Measurements from ENCODE around the gene PDZD7.
A peak's percentile ranks its signal among the peaks of the same experiment; 100 is the strongest.

Gene PDZD7

GRCh38 chr10:101012525-101013364 lies 18.2 kb downstream of the PDZD7 start:
- H3K4me3 ChIP-seq (ENCODE audit: low read length), result no peak overlapping the region
- no peak for DNase-seq (ENCODE audit: low read depth)
- TF ChIP-seq, protein P1, sequence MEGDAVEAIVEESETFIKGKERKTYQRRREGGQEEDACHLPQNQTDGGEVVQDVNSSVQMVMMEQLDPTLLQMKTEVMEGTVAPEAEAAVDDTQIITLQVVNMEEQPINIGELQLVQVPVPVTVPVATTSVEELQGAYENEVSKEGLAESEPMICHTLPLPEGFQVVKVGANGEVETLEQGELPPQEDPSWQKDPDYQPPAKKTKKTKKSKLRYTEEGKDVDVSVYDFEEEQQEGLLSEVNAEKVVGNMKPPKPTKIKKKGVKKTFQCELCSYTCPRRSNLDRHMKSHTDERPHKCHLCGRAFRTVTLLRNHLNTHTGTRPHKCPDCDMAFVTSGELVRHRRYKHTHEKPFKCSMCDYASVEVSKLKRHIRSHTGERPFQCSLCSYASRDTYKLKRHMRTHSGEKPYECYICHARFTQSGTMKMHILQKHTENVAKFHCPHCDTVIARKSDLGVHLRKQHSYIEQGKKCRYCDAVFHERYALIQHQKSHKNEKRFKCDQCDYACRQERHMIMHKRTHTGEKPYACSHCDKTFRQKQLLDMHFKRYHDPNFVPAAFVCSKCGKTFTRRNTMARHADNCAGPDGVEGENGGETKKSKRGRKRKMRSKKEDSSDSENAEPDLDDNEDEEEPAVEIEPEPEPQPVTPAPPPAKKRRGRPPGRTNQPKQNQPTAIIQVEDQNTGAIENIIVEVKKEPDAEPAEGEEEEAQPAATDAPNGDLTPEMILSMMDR (conservative IDR thresholded peaks at IDR 0.05; ENCODE audit: low read depth, low read length), result peak; percentile 71

- TF ChIP-seq, protein P1 (conservative IDR thresholded peaks at IDR 0.05; ENCODE audit: low read depth, low read length), result peak; percentile 75
- DNase-seq (ENCODE audit: low read depth), result no peak
- no peak overlapping the region for H3K4me3 ChIP-seq (ENCODE audit: low read length)
Measured at GRCh38 chr10:101011517-101012423, 19.2 kb downstream of the PDZD7 start.

DNA sequence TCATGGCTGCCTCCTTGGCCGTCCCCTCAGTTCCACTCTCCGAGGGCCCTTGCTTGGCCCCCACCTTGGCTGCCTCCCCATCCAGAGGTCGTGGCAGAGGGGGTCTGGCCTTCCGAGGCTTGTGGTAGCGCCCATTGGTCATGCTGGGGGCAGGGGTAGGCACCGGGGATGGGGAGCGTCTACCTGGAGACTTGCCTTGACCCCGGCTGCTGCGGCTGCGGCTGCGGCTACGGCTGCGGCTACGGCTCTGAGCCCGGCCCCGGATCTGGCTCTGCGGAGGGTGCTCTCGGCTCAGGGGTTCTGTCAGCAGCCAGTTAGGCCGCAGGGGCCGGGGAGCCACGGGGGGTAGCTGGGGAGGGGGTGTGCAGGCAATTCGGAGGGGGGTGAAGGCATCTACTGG lies 20.6 kb downstream of the PDZD7 start:
- DNase-seq (ENCODE audit: low read depth), result no peak

GRCh38 chr10:101008823-101009423 lies 22.0 kb downstream of the PDZD7 start:
- TF ChIP-seq, protein P1 (conservative IDR thresholded peaks at IDR 0.05; ENCODE audit: low read depth, low read length), result no peak
- no peak overlapping the region for H3K4me3 ChIP-seq (ENCODE audit: low read length)
- DNase-seq (ENCODE audit: low read depth), result no peak

More for the DNA sequence above, 20.6 kb downstream of the PDZD7 start:
- TF ChIP-seq, protein P1 (conservative IDR thresholded peaks at IDR 0.05; ENCODE audit: low read depth, low read length), result no peak
- no peak overlapping the region for H3K4me3 ChIP-seq (ENCODE audit: low read length)

- no peak overlapping the region for H3K4me3 ChIP-seq (ENCODE audit: low read length)
- no peak for DNase-seq (ENCODE audit: low read depth)
- TF ChIP-seq, protein P1 (conservative IDR thresholded peaks at IDR 0.05; ENCODE audit: low read depth, low read length), result no peak
Measured at GRCh38 chr10:101007915-101008822, 22.8 kb downstream of the PDZD7 start.

GRCh38 chr10:101007099-101007711 lies 23.7 kb downstream of the PDZD7 start:
- no peak for DNase-seq (ENCODE audit: low read depth)
- TF ChIP-seq, protein P1 (conservative IDR thresholded peaks at IDR 0.05; ENCODE audit: low read depth, low read length), result no peak
- H3K4me3 ChIP-seq (ENCODE audit: low read length), result no peak overlapping the region
